NCI-H774 (cell line): Measurements from ENCODE around the gene ZSWIM6.
A peak's percentile ranks its signal among the peaks of the same experiment; 100 is the strongest.

Experiments
- DNase-seq: peaks from one replicate; lab custom pipeline; 2025; lab: John Stamatoyannopoulos, UW

The ZSWIM6 gene

DNA sequence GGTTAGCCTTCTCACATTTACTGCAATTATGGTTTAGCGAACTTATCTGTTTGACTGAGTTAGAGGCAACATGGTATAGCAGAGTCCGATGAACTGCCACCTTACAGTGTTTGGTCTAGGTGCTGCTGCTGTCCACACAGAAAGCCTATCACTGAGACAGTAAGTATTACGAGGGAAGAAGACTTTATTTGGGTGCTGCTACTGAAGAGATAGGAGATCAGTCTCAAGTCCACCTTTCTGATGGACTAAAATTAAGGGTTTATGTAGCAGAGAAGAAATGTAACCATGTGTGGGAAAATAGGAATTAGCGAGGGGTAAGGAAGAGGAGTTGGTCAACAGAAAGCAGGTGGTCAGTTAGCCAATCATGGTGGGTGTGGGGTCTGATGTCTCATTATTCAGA lies 109.7 kb downstream of the ZSWIM6 start:
- DNase-seq: no peak

DNA sequence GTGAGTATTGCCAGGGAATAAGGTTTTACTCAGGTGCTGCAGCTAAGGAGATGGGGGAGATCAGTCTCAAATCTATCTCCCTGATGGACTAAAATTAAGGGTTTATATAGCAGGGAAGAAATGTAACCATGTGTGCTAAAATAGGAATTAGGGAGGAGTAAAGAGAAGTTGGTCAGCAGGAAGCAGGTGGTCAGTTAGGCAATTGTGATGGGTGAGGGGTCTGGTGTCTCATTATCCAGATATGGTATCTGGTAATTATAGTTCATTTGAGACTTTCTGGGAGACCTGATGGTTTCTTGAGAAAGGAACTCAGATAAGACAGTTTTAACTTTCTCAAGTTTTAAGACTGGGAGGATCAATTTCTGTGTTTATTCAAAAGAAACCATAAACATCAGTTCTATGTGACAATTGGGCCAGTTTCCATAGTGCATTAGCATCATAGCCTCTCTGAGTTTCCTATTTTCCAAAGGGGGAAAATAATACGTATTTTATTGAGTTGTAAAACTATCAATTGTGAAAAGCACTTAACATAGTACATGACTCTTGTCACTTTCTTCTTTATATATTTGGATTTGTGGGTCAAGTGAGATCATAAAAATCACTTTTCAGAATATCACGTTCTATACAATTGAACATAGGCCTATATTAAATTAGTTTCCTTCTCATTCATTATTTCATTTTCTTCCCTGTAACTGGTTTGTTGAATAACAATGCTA lies 115.9 kb downstream of the ZSWIM6 start:
- DNase-seq: no peak

DNA sequence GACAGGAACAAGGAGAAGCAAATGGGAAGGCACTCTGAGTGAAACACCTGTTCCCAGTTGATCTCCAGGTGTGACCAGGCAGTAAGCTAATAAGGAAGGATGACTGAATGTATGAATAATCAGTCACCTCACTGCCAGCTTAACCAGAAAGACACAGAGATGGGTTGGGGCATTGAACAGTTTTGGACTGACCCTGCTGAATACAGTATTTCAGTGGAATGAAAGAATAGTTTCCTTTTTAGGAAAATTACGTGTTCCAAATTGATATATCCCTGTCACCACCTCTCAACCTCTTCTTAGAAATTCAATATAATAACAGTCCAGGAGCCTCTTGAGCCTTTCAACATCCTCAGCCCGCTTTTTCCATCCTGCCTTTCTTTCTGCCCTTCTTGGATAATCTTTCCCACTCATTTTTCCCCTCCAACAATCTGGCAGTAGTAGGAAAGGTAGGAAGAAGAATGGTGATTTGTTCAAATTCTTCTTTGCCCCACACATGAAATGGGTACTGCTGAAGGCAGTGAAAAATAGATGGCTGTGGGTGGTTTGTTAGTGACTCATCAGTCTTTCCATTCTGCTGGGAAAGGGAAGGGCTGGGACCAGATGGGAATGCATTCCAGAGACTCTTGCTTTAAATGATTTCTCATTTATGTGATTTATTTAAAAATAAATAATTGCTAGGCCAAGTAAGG lies 117.9 kb downstream of the ZSWIM6 start:
- peak; percentile 16 for DNase-seq

DNA sequence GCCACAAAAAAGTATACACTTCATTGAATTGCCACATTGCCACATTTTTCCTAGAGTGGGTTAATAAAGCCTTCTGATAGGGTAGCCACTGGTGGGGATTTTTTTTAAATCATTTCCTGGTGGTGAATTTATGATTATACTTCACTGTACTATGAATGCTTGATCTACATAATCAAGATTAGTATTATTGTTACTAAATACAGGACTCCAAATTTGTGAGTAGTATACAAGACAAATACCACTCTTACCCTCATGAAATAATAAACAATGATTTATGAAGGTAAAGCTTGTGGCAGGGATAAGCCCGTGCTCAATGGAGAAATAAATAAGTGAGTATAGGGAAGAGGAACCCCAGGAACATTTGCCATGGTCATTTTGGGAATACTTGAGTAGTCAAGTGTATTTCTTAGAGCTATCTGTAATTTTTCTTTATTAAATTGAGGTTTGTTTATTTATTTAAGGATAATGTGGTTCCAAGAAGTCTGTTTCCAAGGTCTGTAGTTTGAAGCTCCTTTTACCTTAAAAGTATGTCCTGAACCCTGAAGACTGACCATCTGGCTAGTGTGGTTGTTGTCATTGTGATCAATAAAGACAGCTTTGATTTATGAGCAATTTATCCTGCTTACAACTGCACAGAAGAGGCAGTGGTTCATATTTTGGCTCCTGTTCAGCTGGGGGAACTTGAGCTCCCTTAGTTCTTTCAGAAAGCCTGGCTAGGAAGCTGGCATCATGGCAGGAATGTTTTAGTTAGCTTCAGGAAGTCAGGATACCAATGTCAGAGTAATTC lies 118.6 kb downstream of the ZSWIM6 start:
- DNase-seq: peak; percentile 26

DNA sequence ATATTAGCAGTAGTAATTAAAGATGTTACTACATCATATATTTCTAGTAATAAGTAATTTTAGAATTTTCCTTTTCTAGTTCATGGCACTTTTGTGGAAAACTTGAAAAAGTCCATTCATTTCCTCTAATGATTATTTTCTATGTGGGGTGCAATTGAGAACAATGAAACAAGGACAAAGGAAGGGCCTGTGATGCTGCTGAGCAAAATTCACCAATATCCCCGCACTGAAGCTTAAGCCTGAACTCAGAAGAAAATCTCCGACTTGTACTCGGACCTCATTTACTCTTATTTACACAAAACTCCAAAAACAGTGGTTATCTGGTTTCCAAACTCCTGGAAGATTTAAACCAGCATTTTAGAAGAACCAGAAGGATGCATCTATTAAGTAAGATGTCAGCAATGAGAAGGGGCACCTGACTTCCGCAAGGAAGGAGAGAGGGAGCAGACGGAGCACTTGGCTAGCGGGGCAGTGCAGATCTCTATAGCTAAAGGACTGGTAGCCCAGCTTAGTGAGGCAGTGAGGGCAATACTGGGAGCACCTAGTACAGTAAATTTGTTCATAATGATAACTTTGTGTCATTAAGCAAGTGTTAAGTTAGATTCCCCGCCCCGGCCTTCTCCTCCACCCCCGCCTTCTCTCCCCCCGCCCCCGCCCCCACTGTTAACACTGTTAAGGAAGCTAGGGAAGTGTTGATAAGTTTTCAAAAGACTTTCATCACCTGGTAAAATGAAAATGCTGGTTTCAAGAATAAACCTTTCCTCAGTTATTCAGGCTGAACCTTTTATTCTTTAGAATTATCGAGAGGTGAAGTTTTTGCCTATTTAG lies 123.3 kb downstream of the ZSWIM6 start:
- DNase-seq: no peak

DNA sequence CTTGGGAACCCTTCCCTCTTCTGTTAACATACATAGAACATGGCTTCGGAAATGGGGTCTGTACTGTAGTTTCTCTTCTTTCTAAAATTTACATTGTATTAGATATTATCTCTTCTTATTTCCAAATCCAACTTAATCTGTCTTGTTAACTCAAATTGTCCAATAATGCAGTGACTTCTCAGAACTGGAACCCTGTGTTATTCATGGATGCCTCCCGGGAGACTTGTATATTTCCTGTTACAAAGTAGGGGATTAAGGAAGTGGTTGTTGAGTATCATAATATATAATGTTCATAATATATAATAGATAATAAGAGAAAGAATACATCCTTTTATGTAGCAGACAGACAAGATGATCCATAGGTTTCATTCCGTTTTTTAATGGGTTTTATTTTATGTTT lies 128.4 kb downstream of the ZSWIM6 start:
- DNase-seq: no peak

DNA sequence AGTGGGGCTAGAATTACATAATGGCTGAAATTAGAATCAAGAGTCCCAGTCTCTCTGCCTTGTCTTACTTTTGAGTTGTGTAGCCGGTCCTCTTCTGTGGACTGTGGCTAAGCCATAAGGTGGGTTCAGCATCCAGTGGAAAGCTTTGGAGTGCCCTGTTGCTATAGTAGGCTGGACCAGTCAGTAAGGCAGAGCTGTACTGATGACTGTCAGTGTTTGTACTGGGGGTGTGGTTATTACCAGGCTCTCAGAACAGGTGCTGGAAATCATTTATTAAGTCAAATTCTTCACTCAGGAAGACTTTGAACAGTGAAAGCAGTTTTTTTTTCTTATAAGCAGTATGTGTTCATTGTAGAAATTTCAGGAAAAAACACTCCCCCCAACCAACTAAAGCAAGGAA lies 129.4 kb downstream of the ZSWIM6 start:
- no peak for DNase-seq

DNA sequence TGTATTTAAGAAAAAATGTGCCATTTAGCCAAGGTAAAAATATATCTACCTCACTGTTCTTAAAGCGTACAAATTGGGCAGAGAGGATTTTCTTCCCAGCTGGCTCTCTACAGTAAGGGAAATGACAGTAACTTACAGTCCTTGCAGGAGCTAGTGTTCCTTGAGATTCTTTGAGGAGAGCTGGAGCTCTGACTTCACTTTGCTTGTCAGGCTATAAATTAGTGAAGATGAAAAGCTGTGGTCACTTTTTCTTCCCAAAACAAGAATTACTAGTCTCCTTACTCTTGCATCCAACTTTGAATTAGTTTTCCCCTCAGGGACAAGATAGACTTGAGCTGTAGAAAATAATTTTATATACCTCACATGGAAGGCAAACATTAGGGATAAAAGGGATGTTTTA lies 129.9 kb downstream of the ZSWIM6 start:
- DNase-seq: no peak

DNA sequence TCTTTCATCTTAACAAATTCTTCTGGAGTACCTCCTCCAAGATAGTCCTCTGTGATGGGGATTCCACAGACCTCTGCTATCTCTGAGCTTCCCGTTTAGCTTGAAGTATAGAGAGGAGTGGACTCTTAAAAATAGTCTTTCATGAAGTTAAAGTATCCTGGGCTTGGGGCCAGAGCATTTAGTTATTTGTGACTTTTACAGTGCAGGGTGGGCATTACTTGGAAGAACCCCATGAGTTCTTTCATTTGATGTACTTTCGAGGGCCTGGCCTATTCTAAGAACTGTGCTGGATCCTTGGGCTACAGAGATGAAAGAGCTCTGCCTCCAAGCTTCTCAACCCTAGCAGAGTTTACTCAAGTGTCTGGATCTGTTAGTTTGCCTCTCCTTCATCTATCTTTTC lies 131.5 kb downstream of the ZSWIM6 start:
- no peak for DNase-seq

DNA sequence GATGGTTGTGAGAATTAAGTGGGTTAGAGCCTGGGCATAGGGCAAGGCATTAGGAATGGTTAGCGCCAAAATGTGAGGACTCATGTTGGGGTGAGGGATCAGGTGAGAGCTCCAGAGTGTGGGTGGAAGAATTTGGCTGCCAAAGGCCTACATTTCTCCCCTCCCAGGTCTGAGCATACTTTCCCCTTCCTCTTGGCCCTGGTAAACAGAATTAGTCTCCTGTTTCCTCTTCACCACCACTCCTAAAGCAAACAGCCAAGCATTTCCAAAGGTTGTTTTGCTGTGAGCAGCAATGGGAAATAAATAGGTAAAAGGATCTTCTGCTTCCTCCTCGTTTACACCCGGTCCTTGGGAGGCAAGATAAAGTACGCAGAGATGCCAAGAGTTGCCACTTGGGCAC lies 132.5 kb downstream of the ZSWIM6 start:
- no peak for DNase-seq

DNA sequence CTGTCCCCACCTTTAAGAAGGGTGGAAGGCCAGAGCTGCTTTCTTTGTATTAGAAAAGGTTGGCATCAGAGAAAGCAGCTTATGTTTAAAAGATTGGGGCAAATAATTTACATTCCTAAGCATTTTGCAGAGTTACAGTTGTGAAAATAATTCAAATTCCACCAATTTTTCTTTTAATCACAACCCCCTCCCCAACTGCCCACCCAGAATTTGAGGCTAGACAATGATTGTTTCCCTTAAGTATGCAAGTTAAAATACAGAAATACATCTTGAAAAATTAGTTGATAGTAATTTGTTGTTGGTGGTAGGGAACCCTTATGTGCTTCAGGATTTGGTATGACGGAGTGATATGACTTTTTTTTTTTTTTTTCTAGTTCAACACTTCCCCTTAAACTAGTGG lies 133.0 kb downstream of the ZSWIM6 start:
- DNase-seq: no peak

DNA sequence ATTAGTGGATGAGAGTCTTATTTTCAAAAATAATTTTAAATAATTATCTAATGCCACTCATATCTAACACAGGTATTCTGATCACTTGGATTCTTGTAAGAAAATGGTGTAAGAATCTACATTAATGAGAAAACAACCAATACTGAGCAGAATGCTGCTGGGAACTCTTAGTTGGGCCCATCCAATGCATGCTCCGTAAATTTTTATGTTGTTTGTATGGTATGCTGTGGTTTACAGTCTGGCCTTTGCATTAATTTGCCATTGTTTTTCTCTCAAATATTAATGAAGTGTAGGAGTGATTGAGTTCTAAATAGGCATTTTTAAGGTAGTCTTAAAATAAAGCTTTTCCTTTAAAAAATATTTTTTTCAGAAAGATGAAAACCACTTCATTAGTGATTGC lies 133.4 kb downstream of the ZSWIM6 start:
- no peak for DNase-seq

DNA sequence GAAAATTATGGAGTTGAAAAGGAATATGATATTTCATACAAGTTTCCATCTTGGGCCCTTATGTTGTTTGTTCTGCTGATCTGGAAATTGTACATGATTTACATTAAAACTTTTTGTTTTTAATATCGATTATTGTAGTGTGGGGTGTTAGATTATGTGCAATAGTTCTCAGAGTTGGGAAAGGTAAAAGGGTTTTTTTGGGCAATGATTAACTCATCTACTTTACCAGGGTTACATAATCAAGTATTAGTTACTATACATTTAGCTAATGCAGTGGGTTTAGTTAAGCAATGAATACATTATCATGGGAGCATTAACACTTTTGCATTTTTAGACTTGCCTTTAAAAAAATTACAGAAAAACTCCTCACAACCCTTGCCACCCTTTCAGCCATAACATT lies 134.0 kb downstream of the ZSWIM6 start:
- DNase-seq: no peak

DNA sequence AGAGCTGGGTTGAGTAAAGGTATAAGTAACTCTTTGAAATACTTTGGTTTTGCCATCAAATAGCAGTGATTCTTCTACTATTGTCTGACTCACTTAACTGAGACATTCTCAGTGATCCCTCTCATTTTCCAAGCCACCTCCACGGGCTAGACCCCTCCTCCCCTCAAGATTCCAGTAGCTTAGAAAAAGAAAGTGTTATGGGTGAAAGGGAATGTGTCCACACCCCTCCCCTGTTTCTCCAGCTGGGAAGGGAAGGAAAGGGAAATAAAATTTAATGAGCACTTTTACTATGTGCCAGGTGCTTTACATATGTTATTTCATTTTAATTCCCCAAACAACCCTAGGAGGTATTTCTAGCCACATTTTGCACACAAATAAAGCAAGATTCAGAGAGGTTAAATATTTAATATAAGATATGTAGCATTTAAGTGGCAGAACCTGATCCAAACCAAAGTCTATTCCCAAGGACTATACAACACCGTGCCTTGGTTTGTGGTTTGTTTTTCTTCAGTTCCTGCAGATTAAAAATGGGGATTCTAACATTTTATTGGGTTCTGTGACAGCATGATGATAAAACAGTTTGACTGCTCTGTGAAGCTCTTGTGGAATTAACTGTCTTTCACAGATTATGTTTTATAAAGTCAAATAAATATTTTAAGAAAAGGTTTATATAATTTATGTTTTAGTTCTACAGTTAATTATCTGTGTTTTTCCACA lies 135.9 kb downstream of the ZSWIM6 start:
- DNase-seq: no peak

DNA sequence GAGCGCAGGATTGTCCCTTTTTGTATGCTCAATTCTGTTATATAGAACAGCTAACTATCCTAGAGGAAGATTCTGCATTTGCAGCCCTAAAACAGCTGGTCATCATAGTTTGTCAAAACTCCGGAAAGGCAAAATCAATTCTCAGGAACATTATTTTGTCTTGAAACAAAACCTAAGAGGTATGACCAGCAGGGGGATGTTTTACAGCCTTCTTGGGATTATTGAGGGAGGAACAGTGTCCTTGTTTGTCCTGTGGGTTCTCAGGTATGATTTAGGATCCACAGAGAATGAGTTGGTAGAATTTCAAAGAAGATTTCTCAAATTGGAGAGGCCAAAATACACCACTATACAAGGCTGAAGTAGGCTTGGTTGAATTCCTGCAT lies 136.4 kb downstream of the ZSWIM6 start:
- no peak for DNase-seq

DNA sequence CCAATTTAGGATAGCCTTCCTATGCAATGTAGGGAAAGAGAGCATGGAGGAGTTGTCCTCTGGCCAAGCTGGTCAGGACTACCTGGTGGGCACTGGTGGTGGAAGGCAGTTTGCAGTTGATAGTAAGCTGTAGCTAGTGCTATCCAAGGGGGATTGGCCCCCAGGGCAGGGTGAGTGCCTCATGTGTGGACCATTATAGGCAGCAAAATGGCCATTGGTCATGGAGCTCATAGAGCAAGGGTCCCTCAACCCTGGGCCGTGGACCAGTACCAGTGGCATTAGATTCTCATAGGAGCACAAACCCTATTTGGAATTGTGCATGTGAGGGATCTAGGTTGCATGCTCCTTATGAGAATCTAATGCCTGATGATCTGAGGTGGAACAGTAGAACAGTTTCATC lies 139.3 kb downstream of the ZSWIM6 start:
- no peak for DNase-seq

DNA sequence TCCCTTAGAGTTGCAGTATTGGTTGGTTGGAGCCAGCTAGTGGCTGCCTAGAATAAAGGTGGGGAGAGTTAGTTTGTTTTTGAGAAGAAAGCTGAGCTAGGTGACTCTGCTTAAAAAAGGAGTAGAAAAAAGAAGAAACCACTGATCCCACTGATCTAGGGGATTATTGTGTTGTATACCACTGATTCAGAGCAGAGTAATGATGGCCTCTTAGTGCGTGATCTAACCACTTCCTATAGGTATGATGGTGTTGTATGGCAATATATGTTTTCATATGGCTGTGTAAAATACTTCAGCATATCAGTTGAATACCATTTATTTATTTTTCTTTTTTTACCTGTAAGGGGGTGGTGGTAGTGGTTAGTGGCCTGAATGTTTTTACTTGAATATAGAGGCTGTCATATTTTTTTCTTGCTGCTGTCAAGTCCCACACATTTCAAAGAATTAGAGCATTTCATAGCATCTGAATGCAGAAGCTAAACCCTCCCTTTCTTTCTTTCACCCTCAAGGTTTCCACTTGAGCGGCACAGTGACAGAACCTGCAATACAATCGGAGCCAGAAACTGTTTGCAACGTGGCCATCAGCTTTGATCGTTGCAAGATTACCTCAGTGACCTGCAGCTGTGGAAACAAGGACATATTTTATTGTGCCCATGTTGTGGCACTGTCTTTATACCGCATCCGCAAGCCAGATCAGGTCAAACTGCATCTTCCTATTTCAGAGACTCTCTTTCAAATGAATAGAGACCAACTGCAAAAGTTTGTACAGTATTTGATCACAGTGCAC lies 140.3 kb downstream of the ZSWIM6 start:
- no peak for DNase-seq

DNA sequence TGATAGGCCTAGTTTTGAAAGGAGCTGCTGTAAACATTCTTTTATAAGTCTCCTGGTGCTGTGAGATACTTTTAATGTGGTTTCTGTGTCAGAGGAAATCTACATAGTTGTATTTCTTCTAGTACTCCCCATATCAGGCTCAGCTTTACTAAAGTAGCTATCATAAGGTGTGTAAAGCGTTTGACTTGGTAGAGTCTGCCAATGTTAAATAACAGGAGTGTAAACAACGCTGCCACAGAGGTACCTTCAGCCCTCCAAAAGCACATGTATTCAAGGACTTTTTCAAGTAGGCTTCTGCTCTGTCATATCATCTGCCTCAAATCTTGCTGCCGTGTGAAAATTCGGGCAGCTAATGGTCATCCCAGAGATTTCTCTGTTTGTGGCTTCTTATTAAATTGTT lies 142.7 kb downstream of the ZSWIM6 start:
- DNase-seq: no peak

DNA sequence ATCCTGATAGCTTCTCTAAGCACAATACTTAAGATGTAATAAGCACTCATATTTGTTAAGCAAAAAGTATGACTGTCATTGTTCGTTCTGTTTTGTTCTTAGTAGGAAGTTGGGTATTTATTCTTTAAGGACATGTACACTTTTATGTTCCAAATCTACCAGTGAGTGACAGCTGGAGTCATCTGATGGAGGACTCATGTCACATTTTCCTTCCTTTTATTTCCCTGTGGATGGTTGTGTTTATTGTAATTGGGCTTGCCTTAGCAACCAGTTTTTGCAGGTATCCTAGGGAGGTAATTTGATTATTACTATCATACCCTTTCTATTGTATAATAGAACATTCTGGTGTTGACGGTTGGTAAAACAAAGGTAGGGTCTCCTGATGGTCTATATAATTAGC lies 145.7 kb downstream of the ZSWIM6 start:
- no peak for DNase-seq

DNA sequence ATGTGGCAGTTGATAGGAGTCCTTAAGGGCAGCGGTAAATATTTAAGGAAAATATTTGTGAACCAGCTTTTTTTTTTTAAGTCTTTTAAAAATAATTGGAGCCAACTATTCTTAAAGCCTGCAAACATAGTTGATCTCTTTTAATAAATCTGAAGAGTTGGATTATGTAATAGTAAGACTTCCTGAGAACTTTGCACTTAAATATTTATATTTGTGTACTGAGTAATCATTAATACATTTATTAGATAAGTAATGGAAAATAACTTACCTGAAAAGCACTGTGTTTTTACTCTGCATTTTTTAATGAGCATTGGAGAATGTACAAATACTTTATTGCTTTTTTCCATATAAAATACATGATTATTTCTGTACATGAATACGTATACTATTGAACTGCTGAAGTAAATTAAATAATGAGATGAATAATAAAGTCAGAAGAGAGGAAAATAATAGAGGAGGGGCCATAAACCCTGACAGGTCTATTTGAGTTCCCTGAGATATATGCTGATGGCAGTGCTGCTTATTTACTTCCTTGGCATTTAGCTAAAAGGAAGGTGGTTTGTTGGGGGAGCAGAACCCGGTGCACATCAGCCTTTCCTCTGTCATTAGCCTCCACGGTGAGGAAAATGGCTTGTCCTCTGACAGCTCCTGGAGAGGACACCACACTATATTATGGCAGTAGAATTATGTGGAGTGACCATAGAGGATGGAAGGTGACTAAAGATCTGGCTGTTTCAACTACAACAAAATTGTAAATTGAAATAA lies 148.0 kb downstream of the ZSWIM6 start:
- no peak for DNase-seq
